NCI-H2171 (cell line): ENCODE results near the gene ABHD17B.
"Not testable (repeated sequence)": the region's sequence is repeated elsewhere in the genome, so short reads cannot be mapped to it uniquely, and the experiment has no call there.

ENCODE experiments used
- DNase-seq: peaks from one replicate; lab custom pipeline; 2025; lab: John Stamatoyannopoulos, UW

ABHD17B gene

DNA sequence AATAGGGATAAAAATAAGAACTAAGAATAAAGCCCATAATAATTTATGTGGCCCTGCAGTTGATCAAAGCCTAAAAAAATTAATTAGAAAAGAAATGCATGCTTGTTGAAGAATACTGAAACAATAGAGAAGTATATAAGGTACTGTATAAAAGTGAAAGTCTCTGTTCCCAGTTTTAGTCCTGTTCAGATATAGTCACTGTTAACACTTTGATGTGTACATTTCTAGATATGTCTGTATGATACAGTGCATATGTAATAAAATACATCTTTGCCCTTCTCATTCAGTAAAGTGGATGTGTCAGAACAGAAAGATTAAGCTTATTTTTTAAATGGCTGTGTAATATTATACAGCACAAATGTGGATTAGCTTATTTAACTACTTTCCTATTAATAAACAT is 4.5 kb upstream of the ABHD17B start:
- no peak for DNase-seq

DNA sequence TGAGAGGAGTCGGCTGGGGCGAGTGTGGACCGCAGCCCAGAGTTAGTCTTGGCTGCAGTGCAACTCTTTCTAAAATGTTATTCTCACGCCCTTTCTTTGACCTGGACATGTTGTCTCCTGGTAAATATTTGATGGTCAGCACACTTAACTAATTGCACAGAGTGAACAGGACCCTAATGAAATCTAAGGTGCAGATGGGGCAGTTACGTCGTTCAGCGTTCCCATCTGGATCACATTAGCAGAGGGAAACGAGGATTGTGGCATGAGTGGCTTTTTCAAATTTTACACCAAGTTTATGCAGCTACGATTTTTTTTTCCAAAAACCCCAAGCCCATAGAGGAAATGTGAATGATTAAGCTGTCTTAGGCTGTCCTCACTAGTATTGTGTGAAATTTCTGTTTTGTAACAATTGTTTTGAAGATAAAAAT is 929 bp upstream of the ABHD17B start:
- no peak for DNase-seq

DNA sequence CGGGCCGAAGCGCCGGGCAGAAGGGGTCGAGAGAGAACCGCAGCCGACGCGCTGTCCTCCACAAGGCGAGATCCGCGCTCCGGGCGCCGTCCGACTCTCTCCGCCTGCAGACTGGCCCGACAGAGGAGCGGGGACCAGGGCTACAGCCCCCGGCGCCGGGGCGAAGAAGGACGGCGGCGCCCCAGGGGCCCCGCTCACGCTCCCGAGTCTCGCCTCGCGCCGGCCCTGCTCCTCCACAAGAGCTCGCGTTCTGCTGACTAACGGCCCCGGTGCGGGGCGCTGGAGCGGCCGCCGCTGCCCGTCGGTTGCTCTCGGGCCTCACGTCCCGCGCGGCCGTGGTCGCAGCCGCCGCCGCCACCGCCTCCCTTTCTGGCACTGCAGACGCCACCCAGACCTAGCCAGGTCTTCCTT is 338 bp downstream of the ABHD17B start:
- DNase-seq = no peak

DNA sequence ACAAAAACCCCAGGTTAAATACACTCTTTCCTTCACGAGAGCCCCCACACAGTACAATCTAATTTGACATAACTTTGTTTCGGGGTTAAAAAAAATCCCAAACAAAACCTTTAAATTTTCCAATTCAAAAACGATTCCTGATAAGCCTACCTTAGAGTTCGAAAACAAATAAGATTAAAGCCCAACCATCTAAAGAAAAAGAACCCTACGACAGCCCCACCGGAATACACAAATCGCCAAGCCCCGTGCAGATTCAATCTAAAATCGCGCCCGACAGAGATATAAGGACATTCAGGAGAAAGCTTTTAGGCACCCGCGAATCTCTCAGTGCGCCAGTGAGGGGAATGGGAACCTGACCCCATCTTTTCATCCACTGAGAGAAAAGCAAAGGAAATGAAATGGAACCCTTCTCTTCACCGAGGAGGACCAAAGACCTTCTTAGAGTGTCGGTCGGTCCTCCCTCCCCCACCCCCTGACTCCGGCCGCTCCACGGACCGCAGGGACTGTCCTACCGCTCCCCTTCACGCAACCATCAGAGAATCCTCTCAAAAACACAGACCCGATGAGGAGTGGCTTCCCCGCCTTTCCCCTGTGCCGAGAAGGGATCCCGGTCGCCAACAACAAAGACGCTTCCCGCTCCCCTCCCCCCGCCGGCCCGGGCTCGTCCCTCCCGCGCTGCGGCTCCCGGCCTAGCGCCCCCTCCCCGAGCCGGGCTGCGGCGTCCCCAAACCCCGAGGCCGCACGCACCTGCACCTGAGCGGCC is 925 bp downstream of the ABHD17B start:
- peak; percentile 37 for DNase-seq

DNA sequence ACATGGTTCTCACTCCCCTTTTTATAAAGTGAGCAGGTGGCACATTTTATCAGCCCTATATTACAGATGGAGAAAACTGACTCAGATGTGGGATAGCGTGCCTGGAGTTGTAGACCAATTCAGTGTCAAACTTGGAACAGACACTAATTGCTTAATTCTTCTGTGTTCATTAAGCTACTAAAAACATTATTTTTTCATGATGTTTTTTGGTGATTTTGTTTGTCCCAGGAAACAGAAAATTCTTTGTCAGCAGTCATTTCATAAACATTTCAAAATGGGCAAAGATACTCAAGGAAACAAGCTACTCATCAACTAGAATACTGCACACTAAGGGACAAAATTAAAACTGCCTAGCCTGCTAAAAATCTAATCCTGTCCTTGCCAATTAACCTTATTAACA is 2.2 kb downstream of the ABHD17B start:
- no peak for DNase-seq

DNA sequence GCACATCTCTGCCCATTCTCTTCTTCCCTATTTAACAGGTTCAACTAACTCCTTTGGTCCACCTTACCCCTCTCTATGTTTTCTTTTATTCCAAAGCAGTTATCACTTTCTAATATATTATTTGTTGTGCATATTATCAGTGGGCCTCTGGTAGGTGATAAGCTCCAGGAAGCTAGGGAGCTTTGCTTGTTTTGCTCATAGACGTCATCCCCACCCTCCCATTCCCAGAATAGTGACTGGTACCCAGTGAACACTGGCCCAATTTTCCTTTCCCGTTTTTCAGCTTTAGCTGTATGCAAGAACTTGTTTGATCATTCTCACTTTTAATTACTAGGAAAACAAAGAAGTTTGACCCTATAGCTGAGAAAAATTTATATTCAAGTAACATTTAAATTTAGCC is 6.9 kb downstream of the ABHD17B start:
- DNase-seq = no peak

DNA sequence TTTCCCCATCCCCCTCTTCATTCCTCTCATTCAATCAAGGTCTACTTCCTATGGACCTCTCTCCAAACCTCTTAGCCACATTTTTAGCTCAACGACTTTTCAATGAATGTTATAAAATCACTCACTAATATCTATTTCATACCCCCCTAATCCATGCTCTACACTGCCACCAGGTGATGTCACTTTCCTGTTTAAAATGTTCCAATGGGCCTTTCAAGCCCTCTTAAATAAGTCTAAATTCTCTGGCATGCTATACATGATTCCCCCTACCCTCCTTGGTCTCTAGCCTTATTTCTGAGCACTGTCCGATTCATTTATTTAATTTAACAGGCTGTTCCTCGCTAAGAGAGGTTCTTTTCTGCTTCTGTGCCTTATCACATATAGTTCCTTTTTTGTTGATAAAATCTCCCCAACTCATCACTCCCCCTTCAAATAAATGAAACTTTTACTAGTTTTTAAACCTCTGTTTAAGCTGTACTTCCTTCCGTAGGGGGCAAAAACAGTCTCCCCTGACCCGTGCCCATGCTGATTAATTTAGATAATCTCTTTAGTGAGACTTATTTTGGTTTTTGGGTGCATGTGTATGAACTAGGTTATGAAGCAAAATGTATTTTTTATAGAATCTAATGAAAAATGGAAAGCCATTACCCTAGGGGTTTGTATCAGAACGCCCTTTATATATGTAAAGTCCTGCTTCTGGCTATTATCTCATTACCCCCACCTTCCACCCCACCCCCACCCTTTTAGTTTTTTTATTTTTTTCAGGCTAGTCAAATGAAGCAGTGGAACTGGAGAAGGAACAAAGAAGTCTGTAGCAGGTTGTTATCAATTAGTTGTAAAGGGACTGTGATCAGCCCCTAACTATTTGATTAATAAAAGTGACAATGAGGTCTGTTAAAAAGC is 9.0 kb downstream of the ABHD17B start:
- no peak for DNase-seq

DNA sequence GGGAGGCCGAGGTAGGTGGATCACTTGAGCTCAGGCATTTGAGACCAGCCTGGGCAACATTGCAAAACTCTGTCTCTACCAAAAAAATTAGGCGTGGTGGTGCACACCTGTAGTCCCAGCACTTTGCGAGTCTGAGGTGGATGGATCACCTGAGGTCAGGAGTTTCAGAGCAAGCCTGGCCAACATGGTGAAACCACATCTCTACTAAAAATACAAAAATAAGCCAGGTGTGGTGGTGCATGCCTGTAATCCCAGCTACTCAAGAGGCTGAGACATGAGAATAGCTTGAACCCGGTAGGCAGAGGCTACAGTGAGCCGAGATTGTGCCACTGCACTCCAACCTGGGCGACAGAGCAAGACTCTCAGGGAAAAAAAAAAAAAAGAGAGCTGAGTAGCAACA is 12.2 kb downstream of the ABHD17B start:
- DNase-seq = not testable (repeated sequence)

DNA sequence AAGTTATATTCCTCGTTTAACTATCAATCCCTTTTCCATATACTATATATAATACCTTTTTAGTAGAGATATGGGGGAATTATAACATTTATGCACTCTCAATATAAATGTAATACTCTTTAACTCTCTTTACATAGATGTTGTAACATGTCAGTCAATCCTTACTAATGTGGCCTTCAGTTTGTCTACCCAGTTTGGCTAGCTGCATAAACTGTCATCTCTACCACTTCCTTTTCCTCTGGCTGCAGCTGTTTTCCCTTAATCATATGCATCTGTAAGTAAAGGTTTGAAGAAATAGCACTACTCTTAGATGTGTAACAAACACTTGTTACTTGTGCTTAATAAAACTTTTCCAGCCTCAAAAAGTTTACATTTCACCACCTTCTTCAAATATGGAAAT is 13.4 kb downstream of the ABHD17B start:
- DNase-seq = no peak

DNA sequence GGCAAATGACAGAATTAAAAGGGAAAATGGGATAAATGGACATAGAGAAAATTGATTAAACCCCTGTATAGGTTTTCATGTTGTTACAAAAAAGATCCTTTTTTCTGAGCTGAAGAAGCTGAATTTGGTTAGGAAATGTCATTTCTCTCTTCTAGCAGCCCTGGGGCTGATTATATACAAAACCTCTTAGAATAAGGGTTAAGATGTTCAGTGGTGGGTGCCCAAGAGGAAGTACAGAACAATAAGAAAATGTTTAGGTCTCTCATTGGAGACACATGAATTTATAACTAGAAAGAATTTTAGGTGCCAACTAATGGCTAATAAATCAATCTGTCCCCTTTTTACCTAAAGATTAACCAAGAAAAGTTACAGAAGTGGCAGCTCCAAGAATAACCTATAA is 14.2 kb downstream of the ABHD17B start:
- DNase-seq = no peak

DNA sequence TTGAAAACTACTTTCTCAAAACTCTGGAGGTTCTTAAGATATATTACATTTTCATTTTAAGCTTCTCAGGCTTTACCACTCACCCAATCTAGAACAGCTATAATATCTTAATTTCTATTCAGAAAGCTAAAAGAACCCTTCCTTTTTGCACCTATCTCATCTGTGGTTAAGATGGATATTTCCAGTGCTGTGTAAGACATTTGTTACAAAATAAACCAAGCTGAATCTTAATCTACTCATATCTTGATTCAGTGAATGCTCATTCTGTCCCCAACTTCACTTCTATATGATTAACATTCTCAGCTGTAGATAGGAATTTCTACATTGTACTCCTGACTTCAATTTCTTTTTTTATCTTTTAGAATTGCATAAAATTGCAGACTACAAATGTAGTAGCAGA is 15.0 kb downstream of the ABHD17B start:
- DNase-seq = no peak

DNA sequence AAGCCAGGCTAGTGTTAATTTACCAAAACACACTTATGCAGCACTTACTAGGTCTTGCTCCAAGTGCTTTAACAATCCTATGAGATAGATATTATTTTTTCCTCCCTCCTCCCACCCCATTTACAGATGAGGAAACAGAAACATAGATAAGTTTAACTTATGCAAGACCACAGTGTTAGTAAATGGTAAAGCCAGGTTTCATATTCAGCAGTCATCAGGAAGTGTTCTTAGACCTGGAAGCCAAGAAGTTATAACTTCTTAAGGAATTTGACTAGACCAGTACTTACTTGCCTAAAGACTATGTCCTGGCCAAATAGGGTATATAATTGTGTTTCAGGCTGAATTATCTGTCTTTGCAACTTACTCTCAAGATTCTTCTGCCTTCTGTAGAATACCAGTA is 15.9 kb downstream of the ABHD17B start:
- no peak for DNase-seq

DNA sequence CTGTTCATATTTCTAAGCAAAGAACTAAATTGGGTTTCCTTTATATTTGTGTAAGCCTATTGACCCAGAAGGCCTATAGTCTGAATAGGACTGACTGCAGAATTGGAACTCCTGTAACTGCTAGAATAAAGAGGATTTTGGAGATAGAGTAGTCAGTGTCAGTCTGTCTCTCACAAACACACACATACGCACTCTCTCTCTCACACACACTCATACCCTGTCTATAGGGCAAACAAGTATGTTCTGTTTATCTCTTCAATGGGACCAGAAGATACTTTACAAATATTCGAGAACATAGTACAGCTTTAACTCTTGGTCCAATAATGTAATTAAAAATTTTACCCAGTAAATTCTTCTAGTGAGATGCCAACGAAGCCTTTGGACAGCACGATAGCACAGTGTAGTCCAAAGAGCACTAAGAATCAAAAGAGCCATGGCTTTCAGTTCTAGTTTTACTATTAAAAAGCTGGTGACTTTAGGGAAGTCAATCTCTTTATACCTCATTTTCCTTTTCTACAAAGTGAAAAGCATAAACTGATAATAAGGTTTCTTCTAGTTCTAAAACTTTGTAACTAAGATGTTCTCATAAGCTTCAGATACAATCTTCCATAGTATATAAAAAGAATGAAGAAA is 19.3 kb downstream of the ABHD17B start:
- DNase-seq = no peak

DNA sequence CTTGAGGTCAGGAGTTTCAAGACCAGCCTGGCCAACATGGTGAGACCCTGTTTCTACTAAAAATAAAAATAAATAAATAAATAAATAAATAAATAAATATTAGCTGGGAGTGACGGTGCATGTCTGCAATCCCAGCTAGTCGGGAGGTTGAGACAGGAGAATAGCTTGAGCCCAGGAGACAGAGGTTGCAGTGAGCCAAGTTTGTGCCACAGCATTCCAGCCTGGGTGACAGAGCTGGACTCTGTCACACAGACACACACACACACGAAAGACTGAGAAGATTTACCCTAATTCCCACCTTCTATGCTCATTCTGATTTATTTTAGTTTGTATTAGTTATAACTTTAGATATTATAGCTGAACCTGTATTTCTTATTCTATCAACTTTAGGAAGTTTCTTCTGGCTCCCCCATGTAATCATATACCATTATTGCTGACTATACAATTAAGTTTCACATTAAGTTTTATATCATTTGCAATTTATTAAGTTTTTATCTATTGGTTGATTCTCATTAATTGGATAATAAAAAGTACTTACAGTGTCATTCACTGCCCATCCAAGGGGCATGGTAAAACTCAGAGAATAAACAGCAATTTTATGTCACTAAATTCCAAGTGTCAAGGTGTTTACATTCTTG is 20.8 kb downstream of the ABHD17B start:
- DNase-seq = no peak

DNA sequence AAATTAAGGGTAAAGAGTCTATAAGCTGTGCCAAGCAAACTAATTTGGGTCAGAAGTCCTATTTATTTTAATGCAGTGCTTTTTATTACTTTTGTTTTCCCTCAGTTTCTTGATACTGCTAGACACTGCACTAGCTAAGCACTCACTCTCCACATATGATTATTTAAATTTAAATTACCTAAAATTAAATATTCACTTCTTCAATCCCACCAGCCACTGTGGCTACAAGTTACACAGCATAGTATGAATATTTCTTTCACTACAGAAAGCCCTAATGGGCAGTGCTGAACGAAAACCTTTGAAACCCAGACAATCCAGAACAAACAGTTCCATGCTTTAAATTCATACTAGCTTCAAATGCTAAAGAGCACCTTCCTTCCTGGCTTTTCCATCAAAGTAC is 23.6 kb downstream of the ABHD17B start:
- no peak for DNase-seq

DNA sequence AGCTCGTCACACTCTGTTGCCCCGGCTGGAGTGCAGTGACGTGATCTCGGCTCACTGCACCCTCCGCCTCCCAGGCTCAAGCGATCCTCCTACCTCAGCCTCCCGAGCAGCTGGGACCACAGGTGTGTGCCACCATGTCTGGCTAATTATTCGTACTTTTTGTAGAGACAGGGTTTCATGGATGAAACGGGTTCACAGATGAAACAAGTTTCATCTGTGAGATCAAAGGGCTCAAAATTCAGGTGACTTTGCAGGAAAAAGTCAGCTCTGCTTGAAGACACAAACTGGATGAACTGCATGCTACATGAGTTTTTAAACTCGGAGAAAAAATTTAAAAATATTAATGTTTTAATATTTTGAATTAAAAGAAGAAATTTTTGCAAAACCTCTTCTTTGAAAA is 24.5 kb downstream of the ABHD17B start:
- DNase-seq = no peak

DNA sequence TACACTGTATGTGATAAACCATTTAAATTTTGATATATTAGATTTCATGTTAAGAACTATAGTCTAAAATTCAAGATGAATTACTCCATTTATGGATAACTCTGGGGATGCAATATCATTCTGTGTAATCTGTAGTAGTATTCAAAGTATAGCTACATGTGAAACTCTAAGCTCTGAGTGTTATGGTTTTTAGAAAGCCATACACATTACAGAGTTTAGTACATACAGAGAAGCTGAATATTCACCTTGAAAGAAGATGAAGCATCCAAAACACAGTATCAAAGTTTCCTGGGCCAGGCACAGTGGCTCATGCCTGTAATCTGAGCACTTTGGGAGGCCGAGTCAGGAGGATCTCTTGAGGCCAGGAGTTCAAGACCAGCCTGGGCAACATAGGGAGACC is 25.0 kb downstream of the ABHD17B start:
- no peak for DNase-seq

DNA sequence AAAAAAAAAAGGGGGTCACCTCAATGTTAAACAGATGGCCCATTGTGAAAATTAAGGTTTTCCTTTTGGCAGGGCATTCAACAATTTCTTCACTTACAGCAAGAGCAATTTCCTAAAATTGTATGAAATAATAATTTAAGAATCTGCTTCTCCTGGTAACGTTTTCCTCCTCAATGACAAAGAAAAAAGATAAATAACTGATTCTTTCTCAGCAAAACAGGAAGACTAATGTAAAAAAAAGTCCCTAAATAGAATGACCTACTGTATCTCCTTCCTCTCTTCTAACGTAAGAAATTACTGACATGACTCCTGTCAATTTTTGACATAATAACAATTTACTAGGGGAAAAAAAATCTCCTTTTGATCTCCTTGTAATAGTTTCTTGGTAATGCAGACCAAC is 25.5 kb downstream of the ABHD17B start:
- DNase-seq = no peak

DNA sequence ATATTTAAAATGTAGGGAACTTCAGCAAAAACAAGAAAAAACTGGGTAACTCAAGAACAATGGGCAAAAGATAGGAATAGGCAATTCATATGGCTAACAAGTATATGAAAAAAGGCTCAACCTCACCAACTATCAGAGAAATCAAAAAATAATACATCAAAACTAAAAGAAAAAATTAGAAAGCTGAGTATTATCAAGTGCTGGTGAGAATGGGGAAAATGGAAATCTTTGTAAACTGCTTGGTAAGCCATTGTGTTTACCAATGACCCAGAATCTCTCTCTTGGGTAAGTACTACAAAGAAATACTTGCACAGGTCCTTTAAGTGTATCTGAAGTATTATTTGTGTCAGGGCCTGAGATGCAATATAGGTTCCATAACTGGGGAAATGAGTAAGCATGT is 27.0 kb downstream of the ABHD17B start:
- DNase-seq = no peak

DNA sequence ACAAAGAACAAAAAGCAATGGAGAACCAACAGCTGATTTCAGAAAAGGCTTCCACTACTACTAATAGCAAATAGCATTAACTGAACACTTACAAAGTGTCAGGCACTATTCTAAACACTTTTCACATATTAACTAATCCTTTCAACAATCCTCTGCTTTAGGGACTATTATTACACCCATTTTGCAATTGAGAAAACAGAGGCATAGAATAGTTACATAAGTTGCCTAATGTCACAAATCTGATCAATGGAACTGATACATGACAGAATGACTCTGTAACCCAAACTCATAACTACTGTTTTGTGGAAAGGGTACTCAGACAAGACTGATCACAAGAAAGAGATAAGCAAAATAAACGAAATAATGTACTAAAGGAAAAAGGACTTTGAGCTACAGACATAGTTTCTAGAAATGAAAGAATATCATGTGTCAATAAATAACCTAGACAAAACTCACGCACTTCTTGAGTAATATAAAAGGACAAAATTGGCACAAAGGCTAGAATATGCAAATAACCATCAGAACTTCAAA is 31.3 kb downstream of the ABHD17B start:
- DNase-seq = no peak

DNA sequence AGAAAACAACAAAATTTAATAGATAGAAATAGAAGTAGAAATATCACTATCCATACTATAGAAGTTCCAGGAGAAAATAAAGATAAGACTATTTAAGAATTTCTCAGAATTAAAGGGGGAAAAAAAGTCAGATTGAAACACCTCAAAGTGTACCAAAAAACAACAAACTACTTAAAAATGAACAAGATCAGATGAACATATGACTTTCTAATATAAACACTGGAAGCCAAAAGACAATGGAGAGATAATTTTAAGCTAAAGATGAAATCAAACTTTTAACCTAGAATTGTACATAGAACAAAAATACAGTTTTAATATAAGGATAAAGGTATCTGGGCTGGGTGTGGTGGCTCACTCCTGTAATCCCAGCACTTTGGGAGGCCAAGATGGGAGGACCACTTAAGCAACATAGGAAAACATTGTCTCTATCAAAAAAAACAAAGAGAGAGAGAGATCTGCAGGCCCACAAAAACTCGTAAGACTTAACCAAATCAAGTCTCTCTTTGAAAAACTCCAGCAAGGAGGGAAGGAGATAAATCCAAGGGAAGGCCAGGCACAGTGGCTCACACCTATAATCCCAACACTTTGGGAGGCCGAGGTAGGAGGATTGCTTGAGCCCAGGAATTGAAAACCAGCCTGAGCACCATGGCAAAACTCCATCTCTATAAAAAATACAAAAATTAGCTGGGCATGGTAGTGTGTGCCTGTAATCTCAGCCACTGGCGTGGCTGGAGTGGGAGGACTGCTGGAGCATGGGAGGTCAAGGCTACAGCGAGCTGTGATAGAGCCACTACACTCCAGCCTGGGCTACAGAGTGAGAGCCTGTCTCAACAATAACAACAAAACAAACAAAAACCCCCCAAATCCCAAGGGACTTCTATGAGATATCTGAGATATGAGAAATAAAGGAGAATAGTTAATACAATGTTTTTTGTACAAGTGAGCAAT is 32.4 kb downstream of the ABHD17B start:
- no peak for DNase-seq
